ENCODE results near the gene NCBP2. TPM values are rescaled to one million over a fixed set of nuclear protein-coding genes. Genes with fewer than 3 reads are reported as not detected.

NCBP2 gene
- total RNA-seq (2022), result 66.8 and 70.7 TPM in 2 replicates
- percentile 96 among the genes with signal in this experiment for Bru-seq, nascent RNA
- BruChase-seq, experiment 1, labeled RNA remaining after a 2-hour chase, result percentile 98 among the genes with signal in this experiment
- percentile 98 among the genes with signal in this experiment for BruChase-seq, experiment 2, labeled RNA remaining after a 6-hour chase
- long read RNA-seq, full-length matches to known transcripts, result 101 of 127 reads
- long read RNA-seq, partial matches to known transcripts, result 3 of 127 reads
- long read RNA-seq, other reads (novel, unspliced or antisense), result 23 of 127 reads

- H3K4me1 Mint-ChIP-seq (ENCODE audit: low read depth, unreplicated experiment), result no peaks in the 10 kb centered on the region
- ChIA-PET POLR2A (interaction anchor here (0.5 to 2.0 kb wide), 8 partner anchors 12 to 841 kb away, joined by 3 to 12 read pairs (median 3); partner anchors contain the start of gene SENP5), CTCF (interaction anchor here (0.6 to 1.6 kb wide), 6 partner anchors 27 to 333 kb away, joined by 3 to 11 read pairs (median 4); partner anchors contain the start of gene SENP5)
- TF ChIP-seq CTCF (IDR thresholded peaks at IDR 0.05; ENCODE audit: insufficient read depth in 1 of 2, low read depth in 1 of 2, low read length in 1 of 2, severe bottlenecking in 1 of 2, unreplicated experiment in 1 of 2), result peak; percentile 50 to 78
- no peaks in the 10 kb centered on the region for H3K9me3 ChIP-seq
- BruUV-seq (replicated peaks), result no TSS peak
- H3K27me3 ChIP-seq (replicated peaks; ENCODE audit: control insufficient read depth, insufficient read depth, low read length), result no peaks in the 10 kb centered on the region
- intact Hi-C loops (cut with micrococcal nuclease; ENCODE audit: unreplicated experiment), result loop anchor here (2.0 to 5.0 kb wide), 4 partner anchors 20 to 150 kb away; partner anchors contain the start of gene SENP5
- H3K36me3 ChIP-seq (ENCODE audit: control insufficient read depth, insufficient read depth, low read length), result peaks cover 2% of the 10 kb centered on the region; the same call in 1 of the 2 replicates
- H3K4me1 ChIP-seq, result peaks cover 18% of the 10 kb centered on the region; the same call in 1 of the 2 replicates
- H3K4me3 ChIP-seq (ENCODE audit: low read depth, low read length), result peak within 1 kb of the TSS; percentile 82
- DNase-seq, result peak; percentile 99
- peaks cover 3% of the 10 kb centered on the region for H3K27me3 Mint-ChIP-seq (ENCODE audit: insufficient read depth, unreplicated experiment)
- peaks cover 70% of the 10 kb centered on the region for H3K36me3 Mint-ChIP-seq (ENCODE audit: insufficient read depth, unreplicated experiment)
- peak within 1 kb of the TSS; percentile 90 for H3K4me3 Mint-ChIP-seq (ENCODE audit: unreplicated experiment)
- no peaks in the 10 kb centered on the region for H3K9me3 Mint-ChIP-seq (ENCODE audit: unreplicated experiment)
- H3K27ac Mint-ChIP-seq (ENCODE audit: unreplicated experiment), result peak within 1 kb of the TSS; percentile 92
These were observed at the start of gene NCBP2 for GRCh38 chr3:196942226-196942914. NCBP2 (minus strand) TSS chr3:196942528; CDS start chr3:196942503, 25 bp downstream.

- Histone ChIP-seq H3K27me3 (replicated peaks; ENCODE audit: control insufficient read depth, insufficient read depth, low read length) (no peaks in the 10 kb centered on the region), H3K9me3 (no peaks in the 10 kb centered on the region), H3K36me3 (ENCODE audit: control insufficient read depth, insufficient read depth, low read length) (no peaks in the 10 kb centered on the region), H3K4me1 (peaks cover 38% of the 10 kb centered on the region), H3K4me3 (ENCODE audit: low read depth, low read length) (no peak overlapping the region)
- intact Hi-C loops (cut with micrococcal nuclease; ENCODE audit: unreplicated experiment), result no loop called here
- no peaks in the 10 kb centered on the region for H3K27me3 Mint-ChIP-seq (ENCODE audit: insufficient read depth, unreplicated experiment)
- CTCF ChIA-PET, result interaction anchor here (0.6 to 1.0 kb wide), 2 partner anchors 12 to 44 kb away, joined by 3 to 7 read pairs; no protein-coding TSS in a partner anchor
- DNase-seq, result peak in 1 of 2 experiments; percentile 26
- BruUV-seq (replicated peaks), result no TSS peak
- H3K4me3 Mint-ChIP-seq (ENCODE audit: unreplicated experiment), result no peak overlapping the region
- POLR2A ChIA-PET, result no interaction called here
- TF ChIP-seq CTCF (IDR thresholded peaks at IDR 0.05; ENCODE audit: insufficient read depth in 1 of 2, low read depth in 1 of 2, low read length in 1 of 2, severe bottlenecking in 1 of 2, unreplicated experiment in 1 of 2), result no peak
- H3K9me3 Mint-ChIP-seq (ENCODE audit: unreplicated experiment), result no peaks in the 10 kb centered on the region
- no peak overlapping the region for H3K27ac Mint-ChIP-seq (ENCODE audit: unreplicated experiment)
- peaks cover 15% of the 10 kb centered on the region for H3K4me1 Mint-ChIP-seq (ENCODE audit: low read depth, unreplicated experiment)
- H3K36me3 Mint-ChIP-seq (ENCODE audit: insufficient read depth, unreplicated experiment), result no peaks in the 10 kb centered on the region
These were observed 49.5 kb upstream of the NCBP2 start for GRCh38 chr3:196991581-196992460.
